ENCODE data around the gene WWTR1. TPM values are rescaled to one million over a fixed set of nuclear protein-coding genes. Genes with fewer than 3 reads are reported as not detected.
A peak's percentile ranks its signal among the peaks of the same experiment; 100 is the strongest.

Gene WWTR1
- total RNA-seq, 1 donor from 2014 or later: 15.0 TPM

DNA sequence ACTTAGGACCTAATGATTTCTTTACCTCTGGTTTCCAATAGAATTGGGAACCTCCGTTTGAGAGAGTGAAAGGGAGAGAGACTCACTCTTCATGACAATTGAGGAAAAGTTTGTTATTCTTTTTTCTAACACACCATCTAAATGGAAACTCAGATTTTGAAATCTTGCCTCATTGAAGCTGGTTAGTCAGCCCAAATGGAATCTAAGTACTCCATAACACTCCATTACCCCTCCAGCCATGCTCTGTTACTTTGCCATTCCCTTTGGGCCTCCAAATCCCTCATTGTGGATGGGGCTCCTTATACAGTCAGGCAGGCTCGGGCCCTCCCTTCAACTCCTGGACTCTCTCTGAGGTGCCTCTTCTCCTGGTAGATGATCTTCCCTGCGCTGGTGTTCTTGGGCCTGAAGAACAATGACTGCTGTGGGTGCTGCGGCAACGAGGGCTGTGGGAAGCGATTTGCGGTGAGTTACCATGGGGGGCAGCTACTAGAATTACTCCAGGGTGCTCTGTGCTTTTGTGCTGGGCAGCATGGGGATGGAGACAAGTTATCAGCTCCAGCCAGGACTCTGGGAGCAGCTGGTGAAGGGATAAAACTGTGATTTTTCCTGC lies 182.3 kb downstream of the WWTR1 start:
- no peak for DNase-seq (ENCODE audit: low spot score, unreplicated experiment)
- Mint-ChIP-seq H3K36me3 (ENCODE audit: insufficient read depth) (peaks cover 8% of the 10 kb centered on the region), H3K27ac (peak overlapping the region; percentile 93), H3K4me3 (ENCODE audit: low read depth) (peak overlapping the region; percentile 87), H3K9me3 (ENCODE audit: low read depth) (no peaks in the 10 kb centered on the region), H3K27me3 (no peaks in the 10 kb centered on the region), H3K4me1 (ENCODE audit: low read depth) (peaks cover 71% of the 10 kb centered on the region)
- TF ChIP-seq, protein P1, sequence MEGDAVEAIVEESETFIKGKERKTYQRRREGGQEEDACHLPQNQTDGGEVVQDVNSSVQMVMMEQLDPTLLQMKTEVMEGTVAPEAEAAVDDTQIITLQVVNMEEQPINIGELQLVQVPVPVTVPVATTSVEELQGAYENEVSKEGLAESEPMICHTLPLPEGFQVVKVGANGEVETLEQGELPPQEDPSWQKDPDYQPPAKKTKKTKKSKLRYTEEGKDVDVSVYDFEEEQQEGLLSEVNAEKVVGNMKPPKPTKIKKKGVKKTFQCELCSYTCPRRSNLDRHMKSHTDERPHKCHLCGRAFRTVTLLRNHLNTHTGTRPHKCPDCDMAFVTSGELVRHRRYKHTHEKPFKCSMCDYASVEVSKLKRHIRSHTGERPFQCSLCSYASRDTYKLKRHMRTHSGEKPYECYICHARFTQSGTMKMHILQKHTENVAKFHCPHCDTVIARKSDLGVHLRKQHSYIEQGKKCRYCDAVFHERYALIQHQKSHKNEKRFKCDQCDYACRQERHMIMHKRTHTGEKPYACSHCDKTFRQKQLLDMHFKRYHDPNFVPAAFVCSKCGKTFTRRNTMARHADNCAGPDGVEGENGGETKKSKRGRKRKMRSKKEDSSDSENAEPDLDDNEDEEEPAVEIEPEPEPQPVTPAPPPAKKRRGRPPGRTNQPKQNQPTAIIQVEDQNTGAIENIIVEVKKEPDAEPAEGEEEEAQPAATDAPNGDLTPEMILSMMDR (IDR thresholded peaks at IDR 0.05; ENCODE audit: unreplicated experiment): no peak

DNA sequence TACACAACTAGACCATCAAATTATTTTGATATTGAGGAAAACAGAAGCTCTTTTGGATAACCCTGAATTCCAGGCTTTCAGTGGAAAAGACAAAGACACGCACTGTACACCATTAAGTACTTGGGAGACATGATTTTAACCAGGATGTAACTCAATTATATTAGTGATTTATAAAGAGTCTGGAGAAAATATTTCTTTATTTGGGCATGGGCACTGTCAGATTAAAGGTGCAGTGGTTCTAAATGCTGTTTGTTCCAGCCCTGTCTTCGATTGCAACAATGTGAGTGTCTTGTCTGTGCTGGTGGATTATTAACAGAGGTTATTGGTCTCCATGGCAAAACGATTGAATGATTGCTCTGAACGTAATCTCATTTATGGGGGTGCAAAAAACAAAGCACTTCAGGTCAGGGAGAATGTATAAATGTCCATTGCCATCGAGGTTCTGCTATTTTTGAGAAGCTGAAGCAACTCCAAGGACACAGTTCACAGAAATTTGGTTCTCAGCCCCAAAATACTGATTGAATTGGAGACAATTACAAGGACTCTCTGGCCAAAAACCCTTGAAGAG lies 183.5 kb downstream of the WWTR1 start, which contains the start of gene TM4SF4:
Gene TM4SF4 (plus strand): TSS at position 448 of the 568 bp plus-strand sequence. CDS start 181 bp downstream, outside the sequence.
- Mint-ChIP-seq H3K27me3 (no peaks in the 10 kb centered on the region), H3K4me1 (ENCODE audit: low read depth) (peaks cover 71% of the 10 kb centered on the region), H3K4me3 (ENCODE audit: low read depth) (peak within 1 kb of the TSS; percentile 87), H3K27ac (peak within 1 kb of the TSS; percentile 93), H3K9me3 (ENCODE audit: low read depth) (no peaks in the 10 kb centered on the region), H3K36me3 (ENCODE audit: insufficient read depth) (peaks cover 7% of the 10 kb centered on the region)
- DNase-seq (ENCODE audit: low spot score, unreplicated experiment): no peak
- TF ChIP-seq, protein P1 (IDR thresholded peaks at IDR 0.05; ENCODE audit: unreplicated experiment): no peak

DNA sequence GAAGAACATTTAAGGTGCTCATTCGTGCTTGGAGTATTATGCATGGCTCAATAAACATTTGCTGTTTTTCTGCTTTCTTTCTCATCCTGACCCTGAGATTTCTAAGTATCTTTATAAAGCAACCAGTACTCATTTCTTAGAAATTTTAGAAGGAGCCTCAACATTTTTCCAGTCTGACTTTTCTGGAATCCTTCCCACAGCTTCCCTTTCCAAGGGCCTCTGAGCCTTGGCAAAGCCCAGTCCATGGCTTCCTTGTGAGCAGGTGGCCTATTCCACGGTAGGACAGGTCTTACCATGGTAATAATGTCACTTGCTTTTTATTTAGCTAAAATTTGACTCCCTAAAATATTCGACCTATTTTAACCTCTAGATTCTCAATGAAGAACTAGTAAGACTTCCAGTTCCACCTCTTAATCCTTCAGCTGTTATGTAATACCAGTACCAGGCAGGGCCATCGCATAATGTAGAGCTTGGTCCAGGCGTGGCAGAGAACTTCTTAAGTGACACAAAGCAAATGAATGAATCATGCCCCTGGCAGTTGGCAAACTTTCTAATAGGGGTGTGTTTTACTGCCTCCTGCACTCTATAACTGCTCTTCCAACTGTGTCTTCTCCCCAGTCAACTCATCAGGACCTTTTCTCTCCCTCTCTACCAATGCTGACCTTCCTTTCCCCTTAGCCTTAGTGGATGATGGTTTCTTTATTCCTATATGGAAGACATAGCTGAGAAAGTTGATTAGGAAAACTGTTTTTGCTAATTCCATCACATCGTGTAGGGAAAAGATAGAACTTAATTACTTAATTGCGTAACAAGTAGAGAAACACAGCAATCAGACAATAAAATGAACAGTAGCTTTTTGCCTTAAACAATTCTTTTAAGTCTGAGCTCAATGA lies 184.2 kb downstream of the WWTR1 start:
- Mint-ChIP-seq H3K36me3 (ENCODE audit: insufficient read depth) (peaks cover 5% of the 10 kb centered on the region), H3K9me3 (ENCODE audit: low read depth) (no peaks in the 10 kb centered on the region), H3K4me3 (ENCODE audit: low read depth) (peak overlapping the region; percentile 87), H3K27me3 (no peaks in the 10 kb centered on the region), H3K27ac (peak overlapping the region; percentile 93), H3K4me1 (ENCODE audit: low read depth) (peaks cover 74% of the 10 kb centered on the region)
- DNase-seq (ENCODE audit: low spot score, unreplicated experiment): no peak
- TF ChIP-seq, protein P1 (IDR thresholded peaks at IDR 0.05; ENCODE audit: unreplicated experiment): no peak

DNA sequence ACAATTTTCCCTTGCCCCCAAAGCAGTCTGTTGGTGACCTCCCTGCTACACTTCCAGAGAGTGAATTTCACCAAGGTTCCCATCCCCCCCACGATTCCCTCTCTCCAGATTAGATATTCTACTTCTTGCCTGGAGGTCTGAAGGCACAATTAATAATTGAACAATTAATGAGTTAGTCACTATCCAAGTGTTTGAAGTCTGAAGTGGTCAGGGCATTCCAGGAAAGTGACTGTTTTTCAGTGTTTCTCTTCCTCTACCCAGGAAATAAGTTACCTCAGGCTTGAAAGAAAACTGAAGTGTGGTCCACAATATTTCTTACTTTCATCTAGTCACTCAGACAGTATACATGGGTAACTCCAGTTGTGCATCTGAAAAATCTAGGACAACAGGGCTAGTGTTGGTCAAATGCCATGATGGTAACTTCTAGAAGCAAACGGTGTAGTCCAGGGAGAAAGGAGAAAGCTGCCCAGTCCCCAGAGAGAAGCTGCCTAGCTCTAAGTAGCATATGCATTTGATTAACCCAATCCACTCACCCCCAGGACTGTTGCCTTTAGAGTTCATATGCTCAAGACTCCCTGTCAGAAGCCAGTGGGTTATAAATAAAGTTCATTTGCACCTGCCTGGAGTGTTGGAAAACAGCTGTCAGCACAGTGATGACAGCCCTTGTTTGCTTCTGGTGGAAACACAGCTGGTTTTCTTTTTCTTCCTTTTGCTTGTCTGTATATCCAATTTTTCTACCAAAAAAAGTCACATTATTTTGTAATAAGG lies 185.6 kb downstream of the WWTR1 start:
- Mint-ChIP-seq H3K4me3 (ENCODE audit: low read depth) (no peak overlapping the region), H3K4me1 (ENCODE audit: low read depth) (peaks cover 78% of the 10 kb centered on the region), H3K9me3 (ENCODE audit: low read depth) (no peaks in the 10 kb centered on the region), H3K27ac (peak overlapping the region; percentile 70), H3K36me3 (ENCODE audit: insufficient read depth) (peaks cover 3% of the 10 kb centered on the region), H3K27me3 (no peaks in the 10 kb centered on the region)
- TF ChIP-seq, protein P1 (IDR thresholded peaks at IDR 0.05; ENCODE audit: unreplicated experiment): no peak
- no peak for DNase-seq (ENCODE audit: low spot score, unreplicated experiment)

All from progenitor cell of endocrine pancreas (in vitro differentiated cells).